ENCODE measurements around the gene CLCN2. TPM values are rescaled to one million over a fixed set of nuclear protein-coding genes. Genes with fewer than 3 reads are reported as not detected.

The CLCN2 gene
- total and polyA plus RNA-seq, 2 of the 4 experiments (the other 2 are of a cell fraction), result 2.9 to 5.8 TPM

GRCh38 chr3:184345317-184346144 is 15.9 kb downstream of the CLCN2 start:
- Histone ChIP-seq H3K79me1 (ENCODE audit: low read depth in 1 of 2, low read length in 2 of 2) (peaks cover 7 to 25% of the 10 kb centered on the region in 2 experiments; a peak in 3 of 4 replicates), H3K36me3 (ENCODE audit: control insufficient read depth, insufficient read depth, low read length) (peaks cover 24% of the 10 kb centered on the region), H4K91ac (ENCODE audit: insufficient read depth, low read depth, low read length) (no peak overlapping the region), H2BK5ac (ENCODE audit: low read depth, low read length, poor library complexity, severe bottlenecking) (no peak overlapping the region), H2BK20ac (ENCODE audit: low read depth, low read length) (no peak overlapping the region), H2AK5ac (ENCODE audit: low read depth, low read length) (no peak overlapping the region), H3K27ac (ENCODE audit: insufficient read depth, low read length) (no peak overlapping the region), H2BK120ac (ENCODE audit: low read depth, low read length) (no peak overlapping the region), H3K18ac (ENCODE audit: low read depth, low read length) (no peak overlapping the region), H2AFZ (replicated peaks; ENCODE audit: low read length, poor library complexity) (no peak overlapping the region), H3K9me1 (ENCODE audit: insufficient read depth, low read length) (peaks cover 12% of the 10 kb centered on the region), H4K5ac (ENCODE audit: low read depth, low read length) (no peak overlapping the region), H4K20me1 (ENCODE audit: insufficient read depth, low read length) (peaks cover 3% of the 10 kb centered on the region; the same call in 1 of the 2 replicates), H3K23ac (ENCODE audit: low read depth, low read length) (no peak overlapping the region), H3K14ac (replicated peaks; ENCODE audit: low read depth, low read length) (no peak overlapping the region), H4K8ac (ENCODE audit: low read depth in 2 of 2, low read length in 2 of 2) (no peak overlapping the region), H3K4ac (ENCODE audit: low read depth, low read length) (no peak overlapping the region), H3K4me2 (ENCODE audit: low read depth, low read length) (no peak overlapping the region), H3K9ac (ENCODE audit: low read depth, low read length) (no peak overlapping the region), H3K27me3 (ENCODE audit: control insufficient read depth, insufficient read depth, low read length) (no peaks in the 10 kb centered on the region), H3K4me3 (ENCODE audit: insufficient read depth, low read depth, low read length) (no peak overlapping the region), H2AK9ac (replicated peaks; ENCODE audit: low read depth, low read length, poor library complexity) (no peak overlapping the region), H2BK15ac (ENCODE audit: low read depth, low read length) (no peak overlapping the region), H3K4me1 (ENCODE audit: control insufficient read depth, insufficient read depth, low read length) (peaks cover 18% of the 10 kb centered on the region), H3K56ac (ENCODE audit: extremely low read depth, insufficient read depth, low read length) (no peak overlapping the region), H3K9me3 (ENCODE audit: control insufficient read depth, insufficient read depth, low read length) (no peaks in the 10 kb centered on the region)
- no TSS peak for BruUV-seq (replicated peaks)
- intact Hi-C loops (cut with micrococcal nuclease) (loop anchor here (10.0 kb wide), 1 partner anchor 1429 kb away; no protein-coding TSS in a partner anchor), dilution Hi-C loops (cut with HindIII; ENCODE audit: low sequenced_read_pairs, unreplicated experiment) (no loop called here), in situ Hi-C loops (cut with MboI; ENCODE audit: low sequenced_read_pairs) (no loop called here)
- no CpG with 5 or more reads among the region's 14 CpGs for WGBS, 2 experiments (ENCODE audit: extremely low coverage in 2 of 2, insufficient read length in 1 of 2)
- peak; percentile 50 for DNase-seq
- ChIA-PET CTCF (interaction anchor here (0.7 kb wide), 1 partner anchor 9 kb away, joined by 4 read pairs; no protein-coding TSS in a partner anchor), POLR2A (ENCODE audit: unreplicated experiment) (no interaction called here)
- ATAC-seq (ENCODE audit: low read depth), result peak; percentile 64
- TF ChIP-seq CTCF (conservative IDR thresholded peaks at IDR 0.05; ENCODE audit: low read depth, low read length) (peak; percentile 41), RAD21 (IDR thresholded peaks at IDR 0.05; ENCODE audit: low read length) (peak; percentile 37), FOS (IDR thresholded peaks at IDR 0.05; ENCODE audit: low read depth, low read length) (no peak), SMC3 (IDR thresholded peaks at IDR 0.05; ENCODE audit: low read depth, low read length) (peak; percentile 34)
- TF ChIP-seq, protein P1, sequence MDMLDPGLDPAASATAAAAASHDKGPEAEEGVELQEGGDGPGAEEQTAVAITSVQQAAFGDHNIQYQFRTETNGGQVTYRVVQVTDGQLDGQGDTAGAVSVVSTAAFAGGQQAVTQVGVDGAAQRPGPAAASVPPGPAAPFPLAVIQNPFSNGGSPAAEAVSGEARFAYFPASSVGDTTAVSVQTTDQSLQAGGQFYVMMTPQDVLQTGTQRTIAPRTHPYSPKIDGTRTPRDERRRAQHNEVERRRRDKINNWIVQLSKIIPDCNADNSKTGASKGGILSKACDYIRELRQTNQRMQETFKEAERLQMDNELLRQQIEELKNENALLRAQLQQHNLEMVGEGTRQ (IDR thresholded peaks at IDR 0.05; ENCODE audit: low read depth, low read length), result peak; percentile 59

Measured in IMR-90 (cell line).